Ovary (tissue), 9 donors: Measurements from ENCODE around the gene VWA7. TPM values are rescaled to one million over a fixed set of nuclear protein-coding genes. Genes with fewer than 3 reads are reported as not detected.
A peak's percentile ranks its signal among the peaks of the same experiment; 100 is the strongest.
"Not testable (repeated sequence)": the region's sequence is repeated elsewhere in the genome, so short reads cannot be mapped to it uniquely, and the experiment has no call there.

Experiments used
- DNase-seq, 5 donors: peaks; one replicate each; pipeline ENCODE4 v3.0.0-alpha.2; 2019 to 2020
- H3K27ac ChIP-seq, 2 donors: fragments of 200-600 bp; one replicate each; pipeline versions ENCODE4 v1.5.1 to v1.8.0; 2019 to 2022
- H3K27me3 ChIP-seq: fragments of 200-600 bp; one replicate; pipeline ENCODE4 v1.8.0; 2022
- H3K36me3 ChIP-seq: fragments of 200-600 bp; sonication (generic); one replicate; pipeline ENCODE4 v1.5.1; 2019
- H3K4me1 ChIP-seq: one replicate; pipeline ENCODE4 v1.8.1; 2013; ENCODE audit warnings: mild to moderate bottlenecking, moderate library complexity; ENCODE audit not compliant: insufficient read depth
- H3K4me3 ChIP-seq: fragments of 200-600 bp; sonication (generic); one replicate; pipeline ENCODE4 v1.5.1; 2017
- H3K9me3 ChIP-seq, 2 donors: fragments of 200-600 bp in 1 of 2; sonication (generic) in 1 of 2; one replicate each; pipeline versions ENCODE4 v1.5.1 to v1.8.1; 2013 to 2019; ENCODE audit warnings: mild to moderate bottlenecking in 1 of 2, moderate library complexity in 1 of 2
- CTCF ChIP-seq, 3 donors: fragments of 450-650 bp in 2 of 3; fragments of 200-600 bp in 1 of 3; IDR thresholded peaks; one replicate each; pipeline versions ENCODE4 v1.5.1 to v1.8.0; 2016 to 2022; ENCODE audit warnings: antibody characterized with exemption in 3 of 3, mild to moderate bottlenecking in 1 of 3
- EP300 ChIP-seq: sonication (generic); formaldehyde crosslinking; IDR thresholded peaks from one replicate; pipeline ENCODE4 v1.6.1; 2017; ENCODE audit warnings: antibody characterized with exemption
- POLR2A ChIP-seq: fragments of 450-650 bp; IDR thresholded peaks from one replicate; pipeline ENCODE4 v1.6.1; 2017; ENCODE audit warnings: antibody characterized with exemption, mild to moderate bottlenecking, moderate library complexity
- WGBS, 3 donors: extraction: QIAGEN DNeasy Blood & Tissue Kit in 1 of 3; methylation state at CpG; one replicate each; pipeline versions ENCODE4 v1.1.5 to v1.1.7; 2013 to 2017; 5-methylcytosine and 5-hydroxymethylcytosine counted together
- intact Hi-C, 4 donors: fragments of 100-400 bp; cut with DNase I; formaldehyde crosslinking; loops; one replicate each; pipeline versions ENCODE4 v1.11.0 to v1.15.1; 2022 to 2023
- polyA plus RNA-seq, 2 donors: library from polyadenylated mRNA; stranded (reverse); fragments of 200-250 nt in 1 of 2; fragments of 350-450 nt in 1 of 2; fragmentation: Illumina TruSeq in 1 of 2; extraction: RNeasy Lipid Tissue Mini Kit (QIAGEN cat#74804) in 1 of 2; gene quantifications; one replicate each; pipeline ENCODE4 v1.2.3, GENCODE V29; 2013 to 2014
- total RNA-seq, 7 donors: library from RNA; depleted of rRNA in 2 of 7; stranded (reverse); fragments of >200 nt in 2 of 7; fragmentation: NEBNext Ultra II Directional in 3 of 7; extraction: Animal tissue kit (Norgen Biotek cat#: 25700) in 3 of 7; gene quantifications; one replicate each; pipeline versions ENCODE4 v1.1.0 to v1.2.4, GENCODE V29; 2016 to 2023
- donor health status: DM: no; HTN: no; CAD: no; lungs with moderate emphysema.
- donor health status: DM: no; HTN: no; CAD: no.
- donor health status: Bipolar disorder and iron deficiency.
- donor health status: DM: yes; HTN: yes; CAD: no.
- donor health status: DM: no; HTN: no; CAD: no.
- donor health status: DM: yes; HTN: yes; CAD: no.

The VWA7 gene
- total and polyA plus RNA-seq, 9 donors, result 0.18 to 25.2 (median 1.4) TPM

- Histone ChIP-seq H3K9me3 (no peaks in the 10 kb centered on the region), H3K36me3 (no peaks in the 10 kb centered on the region), H3K27me3 (no peaks in the 10 kb centered on the region), H3K4me3 (peak within 1 kb of the TSS; percentile 82), H3K4me1 (no peaks in the 10 kb centered on the region), H3K27ac (peak within 1 kb of the TSS; percentile 87 to 88)
- intact Hi-C loops, result no loop called here
- WGBS, 3 donors, result 0 to 1% (median 1%) methylated on average over 51 of the region's 51 CpGs
- TF ChIP-seq CTCF (IDR thresholded peaks at IDR 0.05), result peak in 1 of 3 donors; percentile 57
- peak; percentile 86 for TF ChIP-seq POLR2A
- peak; percentile 44 for TF ChIP-seq EP300
- DNase-seq, result peak; percentile 98
Measured at GRCh38 chr6:31806470-31807272, 29.5 kb upstream of the VWA7 start, which contains the start of gene LSM2. LSM2 (minus strand) TSS chr6:31806966; CDS start chr6:31806757, 209 bp downstream.

- H3K36me3 ChIP-seq, result no peaks in the 10 kb centered on the region
- H3K9me3 ChIP-seq, result no peaks in the 10 kb centered on the region
- peak overlapping the region; percentile 87 to 88 for H3K27ac ChIP-seq
- peak in 2 of 5 donors; percentile 8 to 29 for DNase-seq
- peak overlapping the region; percentile 82 for H3K4me3 ChIP-seq
- TF ChIP-seq EP300, result no peak
- no peak for TF ChIP-seq CTCF (IDR thresholded peaks at IDR 0.05)
- no peak for TF ChIP-seq POLR2A
- WGBS, 3 donors, result 16 to 18% (median 16%) methylated on average over 7 of the region's 7 CpGs
- H3K4me1 ChIP-seq, result no peaks in the 10 kb centered on the region
- no peaks in the 10 kb centered on the region for H3K27me3 ChIP-seq
- intact Hi-C loops, result no loop called here
Measured at GRCh38 chr6:31805939-31806469, 28.9 kb upstream of the VWA7 start.

- H3K9me3 ChIP-seq, H3K4me1 ChIP-seq, H3K27me3 ChIP-seq, H3K4me3 ChIP-seq, H3K36me3 ChIP-seq, intact Hi-C loops, H3K27ac ChIP-seq: not testable (repeated sequence)
- WGBS, 3 donors, result 90 to 94% (median 93%) methylated on average over 8 of the region's 8 CpGs
- DNase-seq, result peak in 2 of 5 donors; percentile 2 to 11
Measured at GRCh38 chr6:31801031-31801927, 24.2 kb upstream of the VWA7 start.

- Histone ChIP-seq H3K4me3 (no peak overlapping the region), H3K36me3 (no peaks in the 10 kb centered on the region), H3K9me3 (no peaks in the 10 kb centered on the region), H3K27me3 (no peaks in the 10 kb centered on the region), H3K4me1 (peaks cover 1% of the 10 kb centered on the region), H3K27ac (no peak overlapping the region)
- no peak for DNase-seq
- intact Hi-C loops, result loop anchor here in 2 of 4 donors (5.0 to 10.0 kb wide), 2 partner anchors 33 to 65 kb away; partner anchors contain the start of gene CLIC1 (in 1 of the 2)
- 70 to 75% (median 72%) methylated on average over 12 of the region's 12 CpGs for WGBS, 3 donors
- TF ChIP-seq POLR2A (no peak), CTCF (IDR thresholded peaks at IDR 0.05) (no peak), EP300 (no peak)
Measured at GRCh38 chr6:31799781-31800180, 22.7 kb upstream of the VWA7 start.
